GM18909 (cell line): ENCODE measurements around the gene RSPH9.

Source experiments
- ATAC-seq: cut with Tn5 transposase; IDR thresholded peaks from one replicate; pipeline ENCODE4 v1.9.1; 2021; ENCODE audit warnings: mild to moderate bottlenecking; ENCODE audit not compliant: unreplicated experiment, poor library complexity

RSPH9 gene

GRCh38 chr6:43667245-43668150 lies 22.7 kb downstream of the RSPH9 start:
- peak; percentile 63 for ATAC-seq

- no peak for ATAC-seq
Observed at GRCh38 chr6:43668151-43669028, 23.6 kb downstream of the RSPH9 start.

GRCh38 chr6:43669050-43669921 lies 24.4 kb downstream of the RSPH9 start:
- no peak for ATAC-seq

GRCh38 chr6:43669922-43670622 lies 25.2 kb downstream of the RSPH9 start:
- ATAC-seq, result no peak

- ATAC-seq, result no peak
Observed at GRCh38 chr6:43670623-43670986, 25.8 kb downstream of the RSPH9 start.

GRCh38 chr6:43671011-43671800 lies 26.4 kb downstream of the RSPH9 start:
- ATAC-seq, result no peak

- no peak for ATAC-seq
Observed at GRCh38 chr6:43671801-43672690, 27.2 kb downstream of the RSPH9 start.

GRCh38 chr6:43673444-43674084 lies 28.7 kb downstream of the RSPH9 start:
- no peak for ATAC-seq

- no peak for ATAC-seq
Observed at GRCh38 chr6:43674291-43674690, 29.5 kb downstream of the RSPH9 start.

GRCh38 chr6:43674921-43675320 lies 30.1 kb downstream of the RSPH9 start:
- ATAC-seq, result no peak

- ATAC-seq, result no peak
Observed at GRCh38 chr6:43676962-43677606, 32.2 kb downstream of the RSPH9 start.

GRCh38 chr6:43677759-43678158 lies 32.9 kb downstream of the RSPH9 start:
- no peak for ATAC-seq

GRCh38 chr6:43678341-43678740 lies 33.5 kb downstream of the RSPH9 start:
- no peak for ATAC-seq

- ATAC-seq, result no peak
Observed at GRCh38 chr6:43679057-43679456, 34.2 kb downstream of the RSPH9 start.

GRCh38 chr6:43680308-43681200 lies 35.7 kb downstream of the RSPH9 start:
- ATAC-seq, result no peak

GRCh38 chr6:43681303-43681702 lies 36.5 kb downstream of the RSPH9 start:
- ATAC-seq, result no peak
